ENCODE data around the gene FERMT3. TPM values are rescaled to one million over a fixed set of nuclear protein-coding genes. Genes with fewer than 3 reads are reported as not detected.

Gene FERMT3
- total and polyA plus RNA-seq, 2 donors (not counting 1 experiment from before 2014, with no cell fraction given): 1.9 to 3.6 TPM

DNA sequence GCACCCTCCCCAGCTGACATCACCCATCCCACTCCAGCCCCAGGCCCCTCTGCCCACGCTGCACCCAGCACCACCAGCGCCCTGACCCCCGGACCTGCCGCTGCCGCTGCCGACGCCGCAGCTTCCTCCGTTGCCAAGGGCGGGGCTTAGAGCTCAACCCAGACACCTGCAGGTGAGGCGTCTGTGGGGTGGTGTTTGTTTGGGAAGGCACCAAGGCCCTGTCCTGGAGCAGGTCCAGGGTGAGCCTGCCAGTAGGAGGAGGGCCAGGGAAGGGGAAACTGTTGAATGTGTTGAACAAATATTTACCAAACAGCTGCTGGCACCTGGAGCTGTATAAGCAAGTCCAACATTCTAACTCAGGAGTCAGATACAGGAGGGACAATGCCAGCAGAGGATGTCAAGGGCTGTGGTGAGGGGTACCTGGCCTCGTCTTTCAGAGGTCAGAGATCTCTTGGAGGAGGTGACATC is 31.0 kb downstream of the FERMT3 start:
- no peaks in the 10 kb centered on the region for H3K9me3 ChIP-seq (ENCODE audit: control insufficient read depth, insufficient read depth, low read depth, low read length)
- H3K9ac ChIP-seq (ENCODE audit: insufficient read depth, low read length): no peak overlapping the region
- H3K36me3 ChIP-seq (ENCODE audit: control insufficient read depth, insufficient read depth, low read length): peaks cover 13% of the 10 kb centered on the region
- peaks cover 7% of the 10 kb centered on the region for H3K4me1 ChIP-seq (ENCODE audit: control insufficient read depth, extremely low read depth, insufficient read depth, low read length)
- DNase-seq (ENCODE audit: low read depth in 2 of 2): no peak
- TF ChIP-seq EZH2 (IDR thresholded peaks at IDR 0.05; ENCODE audit: low read length, missing control alignments): no peak
- TF ChIP-seq, protein P1, sequence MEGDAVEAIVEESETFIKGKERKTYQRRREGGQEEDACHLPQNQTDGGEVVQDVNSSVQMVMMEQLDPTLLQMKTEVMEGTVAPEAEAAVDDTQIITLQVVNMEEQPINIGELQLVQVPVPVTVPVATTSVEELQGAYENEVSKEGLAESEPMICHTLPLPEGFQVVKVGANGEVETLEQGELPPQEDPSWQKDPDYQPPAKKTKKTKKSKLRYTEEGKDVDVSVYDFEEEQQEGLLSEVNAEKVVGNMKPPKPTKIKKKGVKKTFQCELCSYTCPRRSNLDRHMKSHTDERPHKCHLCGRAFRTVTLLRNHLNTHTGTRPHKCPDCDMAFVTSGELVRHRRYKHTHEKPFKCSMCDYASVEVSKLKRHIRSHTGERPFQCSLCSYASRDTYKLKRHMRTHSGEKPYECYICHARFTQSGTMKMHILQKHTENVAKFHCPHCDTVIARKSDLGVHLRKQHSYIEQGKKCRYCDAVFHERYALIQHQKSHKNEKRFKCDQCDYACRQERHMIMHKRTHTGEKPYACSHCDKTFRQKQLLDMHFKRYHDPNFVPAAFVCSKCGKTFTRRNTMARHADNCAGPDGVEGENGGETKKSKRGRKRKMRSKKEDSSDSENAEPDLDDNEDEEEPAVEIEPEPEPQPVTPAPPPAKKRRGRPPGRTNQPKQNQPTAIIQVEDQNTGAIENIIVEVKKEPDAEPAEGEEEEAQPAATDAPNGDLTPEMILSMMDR (conservative IDR thresholded peaks at IDR 0.05 in 1 of 2, IDR thresholded peaks at IDR 0.05 in 1 of 2; ENCODE audit: low read depth in 1 of 2, low read length in 2 of 2): no peak
- H3K79me2 ChIP-seq (ENCODE audit: control insufficient read depth, insufficient read depth, low read length): peaks cover 14% of the 10 kb centered on the region
- no peaks in the 10 kb centered on the region for H4K20me1 ChIP-seq (ENCODE audit: control insufficient read depth, extremely low read depth, insufficient read depth, low read length)
- no peak overlapping the region for H2AFZ ChIP-seq (ENCODE audit: low read length)
- H3K27me3 ChIP-seq (ENCODE audit: control insufficient read depth, insufficient read depth, low read length): no peaks in the 10 kb centered on the region
- no peak overlapping the region for H3K4me2 ChIP-seq (ENCODE audit: extremely low read depth, insufficient read depth, low read length)
- no peak overlapping the region for H3K4me3 ChIP-seq (replicated peaks in 1 of 4; ENCODE audit: control extremely low read depth in 1 of 4, insufficient read depth in 1 of 4, low read depth in 3 of 4, low read length in 4 of 4)
- H3K27ac ChIP-seq (ENCODE audit: insufficient read depth, low read length): no peak overlapping the region

DNA sequence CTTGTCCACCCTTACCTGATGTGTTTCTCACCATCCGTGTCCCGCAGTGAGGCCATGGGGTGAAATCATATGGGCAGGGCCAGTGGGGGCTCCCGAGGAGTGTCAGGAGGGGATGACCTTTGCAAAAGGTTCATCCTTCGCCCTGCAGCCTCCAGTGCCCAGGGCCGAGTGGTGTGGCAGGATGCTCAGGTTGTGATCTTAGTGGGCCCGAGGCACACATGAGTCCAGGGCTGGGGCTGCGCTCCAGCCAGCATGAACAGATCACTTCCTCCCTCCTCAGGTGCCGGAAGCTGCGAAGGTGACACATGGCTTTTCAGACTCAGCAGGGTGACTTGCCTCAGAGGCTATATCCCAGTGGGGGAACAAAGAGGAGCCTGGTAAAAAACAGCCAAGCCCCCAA is 31.6 kb downstream of the FERMT3 start:
- no peak for TF ChIP-seq EZH2 (IDR thresholded peaks at IDR 0.05; ENCODE audit: low read length, missing control alignments)
- TF ChIP-seq, protein P1 (conservative IDR thresholded peaks at IDR 0.05 in 1 of 2, IDR thresholded peaks at IDR 0.05 in 1 of 2; ENCODE audit: low read depth in 1 of 2, low read length in 2 of 2): no peak
- no peak overlapping the region for H3K9ac ChIP-seq (ENCODE audit: insufficient read depth, low read length)
- no peaks in the 10 kb centered on the region for H3K9me3 ChIP-seq (ENCODE audit: control insufficient read depth, insufficient read depth, low read depth, low read length)

DNA sequence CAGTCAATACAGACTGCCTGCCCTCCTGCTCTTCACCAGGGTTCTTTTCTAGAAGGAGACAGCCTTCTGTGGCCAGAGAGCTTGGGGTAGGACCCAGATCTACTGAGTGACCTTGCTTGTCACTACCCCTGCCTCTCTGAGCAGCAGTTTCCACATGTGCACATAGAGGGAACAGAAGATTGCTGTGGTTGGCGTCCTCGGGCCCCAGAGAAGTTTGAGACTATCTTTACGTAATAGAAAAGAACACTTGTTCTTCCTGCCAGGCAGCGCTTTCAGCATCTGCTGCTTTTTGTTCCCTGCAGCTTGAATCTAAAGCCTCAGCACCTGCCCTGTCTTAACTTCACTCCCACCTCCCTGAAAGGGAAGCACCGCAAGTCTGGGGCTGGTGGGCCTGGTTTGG is 32.5 kb downstream of the FERMT3 start:
- H3K27ac ChIP-seq (ENCODE audit: insufficient read depth, low read length): no peak overlapping the region
- H4K20me1 ChIP-seq (ENCODE audit: control insufficient read depth, extremely low read depth, insufficient read depth, low read length): no peaks in the 10 kb centered on the region
- no peak for TF ChIP-seq EZH2 (IDR thresholded peaks at IDR 0.05; ENCODE audit: low read length, missing control alignments)
- TF ChIP-seq, protein P1 (conservative IDR thresholded peaks at IDR 0.05 in 1 of 2, IDR thresholded peaks at IDR 0.05 in 1 of 2; ENCODE audit: low read depth in 1 of 2, low read length in 2 of 2): no peak
- H3K79me2 ChIP-seq (ENCODE audit: control insufficient read depth, insufficient read depth, low read length): peaks cover 23% of the 10 kb centered on the region
- H3K4me1 ChIP-seq (ENCODE audit: control insufficient read depth, extremely low read depth, insufficient read depth, low read length): peaks cover 15% of the 10 kb centered on the region
- no peak overlapping the region for H3K4me3 ChIP-seq (replicated peaks in 1 of 4; ENCODE audit: control extremely low read depth in 1 of 4, insufficient read depth in 1 of 4, low read depth in 3 of 4, low read length in 4 of 4)
- no peak overlapping the region for H3K4me2 ChIP-seq (ENCODE audit: extremely low read depth, insufficient read depth, low read length)
- no peak overlapping the region for H3K9ac ChIP-seq (ENCODE audit: insufficient read depth, low read length)
- no peak overlapping the region for H2AFZ ChIP-seq (ENCODE audit: low read length)
- H3K9me3 ChIP-seq (ENCODE audit: control insufficient read depth, insufficient read depth, low read depth, low read length): no peaks in the 10 kb centered on the region
- no peak for DNase-seq (ENCODE audit: low read depth in 2 of 2)
- H3K27me3 ChIP-seq (ENCODE audit: control insufficient read depth, insufficient read depth, low read length): no peaks in the 10 kb centered on the region
- H3K36me3 ChIP-seq (ENCODE audit: control insufficient read depth, insufficient read depth, low read length): peaks cover 16% of the 10 kb centered on the region

More for the DNA sequence above, 31.6 kb downstream of the FERMT3 start:
- Histone ChIP-seq H2AFZ (ENCODE audit: low read length) (no peak overlapping the region), H3K27me3 (ENCODE audit: control insufficient read depth, insufficient read depth, low read length) (no peaks in the 10 kb centered on the region), H3K27ac (ENCODE audit: insufficient read depth, low read length) (no peak overlapping the region), H3K4me1 (ENCODE audit: control insufficient read depth, extremely low read depth, insufficient read depth, low read length) (peaks cover 9% of the 10 kb centered on the region), H3K36me3 (ENCODE audit: control insufficient read depth, insufficient read depth, low read length) (peaks cover 14% of the 10 kb centered on the region), H3K4me2 (ENCODE audit: extremely low read depth, insufficient read depth, low read length) (no peak overlapping the region), H3K4me3 (replicated peaks in 1 of 4; ENCODE audit: control extremely low read depth in 1 of 4, insufficient read depth in 1 of 4, low read depth in 3 of 4, low read length in 4 of 4) (no peak overlapping the region), H4K20me1 (ENCODE audit: control insufficient read depth, extremely low read depth, insufficient read depth, low read length) (no peaks in the 10 kb centered on the region), H3K79me2 (ENCODE audit: control insufficient read depth, insufficient read depth, low read length) (peaks cover 16% of the 10 kb centered on the region)
- no peak for DNase-seq (ENCODE audit: low read depth in 2 of 2)

Data from fibroblast of lung (primary cell).